Limb (tissue), 2 donors: ENCODE results near the gene LCAT.

Experiments used
- DNase-seq, 2 donors: peaks; one replicate each; pipeline ENCODE4 v3.0.0-alpha.2; 2016; ENCODE audit errors: extremely low spot score in 2 of 2

LCAT gene

GRCh38 chr16:67934306-67935100, 9.4 kb downstream of the LCAT start:
- DNase-seq = no peak

DNA sequence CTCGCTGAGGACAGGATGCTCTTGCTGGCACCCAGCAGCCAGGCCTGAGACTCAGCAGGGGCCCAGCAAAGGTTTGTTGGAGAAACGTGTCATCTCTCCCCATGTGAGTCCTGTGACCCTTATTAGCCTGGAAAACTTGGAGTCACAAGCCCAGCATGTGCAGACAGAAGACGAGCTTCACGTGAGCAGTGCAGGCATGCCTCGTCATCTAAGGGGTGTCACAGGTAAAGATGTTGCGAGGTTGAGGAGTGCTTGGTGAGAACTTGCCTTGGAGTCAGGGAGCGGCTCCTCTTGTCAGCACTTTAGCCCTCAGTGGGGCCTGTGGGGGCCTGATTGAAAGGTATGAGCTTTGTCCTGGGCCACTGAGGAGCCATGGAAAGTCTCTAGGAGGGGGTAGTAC, 10.1 kb downstream of the LCAT start:
- DNase-seq = peak in 1 of 2 donors; percentile 22

- no peak for DNase-seq
Measured at GRCh38 chr16:67932462-67932840, 11.5 kb downstream of the LCAT start.

- DNase-seq = peak in 1 of 2 donors; percentile 19
Measured at GRCh38 chr16:67931712-67932461, 12.0 kb downstream of the LCAT start, which contains the start of gene CTRL. Gene CTRL, minus strand, starts transcription at chr16:67931862. Its CDS starts 10 bp downstream, at chr16:67931852.

- DNase-seq = no peak
Measured at GRCh38 chr16:67930678-67931211, 13.2 kb downstream of the LCAT start.

GRCh38 chr16:67930191-67930590, 13.7 kb downstream of the LCAT start:
- no peak for DNase-seq

DNA sequence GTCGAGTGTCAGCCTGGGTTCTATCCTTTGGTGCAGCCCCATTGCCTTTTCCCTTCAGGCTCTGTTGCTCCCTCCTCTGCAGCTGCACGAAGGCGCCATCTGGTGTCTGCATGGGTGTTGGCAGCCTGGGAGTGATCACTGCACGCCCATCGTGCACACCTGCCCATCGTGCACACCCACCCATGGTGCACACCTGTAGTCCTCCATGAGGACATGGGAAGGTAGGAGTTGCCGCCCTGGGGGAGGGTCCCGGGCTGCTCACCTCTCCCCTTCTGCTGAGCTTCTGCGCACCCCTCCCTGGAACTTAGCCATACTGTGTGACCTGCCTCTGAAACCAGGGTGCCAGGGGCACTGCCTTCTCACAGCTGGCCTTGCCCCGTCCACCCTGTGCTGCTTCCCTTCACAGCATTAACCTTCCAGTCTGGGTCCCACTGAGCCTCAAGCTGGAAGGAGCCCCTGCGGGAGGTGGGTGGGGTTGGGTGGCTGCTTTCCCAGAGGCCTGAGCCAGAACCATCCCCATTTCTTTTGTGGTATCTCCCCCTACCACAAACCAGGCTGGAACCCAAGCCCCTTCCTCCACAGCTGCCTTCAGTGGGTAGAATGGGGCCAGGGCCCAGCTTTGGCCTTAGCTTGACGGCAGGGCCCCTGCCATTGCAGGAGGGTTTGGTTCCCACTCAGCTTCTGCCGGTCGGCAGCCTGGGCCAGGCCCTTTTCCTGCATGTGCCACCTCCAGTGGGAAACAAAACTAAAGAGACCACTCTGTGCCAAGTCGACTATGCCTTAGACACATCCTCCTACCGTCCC, 15.2 kb downstream of the LCAT start:
- DNase-seq = peak; percentile 62 to 79

DNA sequence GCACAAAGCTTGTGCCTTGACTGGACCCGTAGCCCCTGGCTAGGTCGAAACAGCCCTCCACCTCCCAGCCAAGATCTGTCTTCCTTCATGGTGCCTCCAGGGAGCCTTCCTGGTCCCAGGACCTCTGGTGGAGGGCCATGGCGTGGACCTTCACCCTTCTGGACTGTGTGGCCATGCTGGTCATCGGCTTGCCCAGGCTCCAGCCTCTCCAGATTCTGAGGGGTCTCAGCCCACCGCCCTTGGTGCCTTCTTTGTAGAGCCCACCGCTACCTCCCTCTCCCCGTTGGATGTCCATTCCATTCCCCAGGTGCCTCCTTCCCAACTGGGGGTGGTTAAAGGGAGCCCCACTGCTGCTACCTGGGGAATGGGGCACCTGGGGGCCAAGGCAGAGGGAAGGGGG, 15.8 kb downstream of the LCAT start:
- DNase-seq = no peak

DNA sequence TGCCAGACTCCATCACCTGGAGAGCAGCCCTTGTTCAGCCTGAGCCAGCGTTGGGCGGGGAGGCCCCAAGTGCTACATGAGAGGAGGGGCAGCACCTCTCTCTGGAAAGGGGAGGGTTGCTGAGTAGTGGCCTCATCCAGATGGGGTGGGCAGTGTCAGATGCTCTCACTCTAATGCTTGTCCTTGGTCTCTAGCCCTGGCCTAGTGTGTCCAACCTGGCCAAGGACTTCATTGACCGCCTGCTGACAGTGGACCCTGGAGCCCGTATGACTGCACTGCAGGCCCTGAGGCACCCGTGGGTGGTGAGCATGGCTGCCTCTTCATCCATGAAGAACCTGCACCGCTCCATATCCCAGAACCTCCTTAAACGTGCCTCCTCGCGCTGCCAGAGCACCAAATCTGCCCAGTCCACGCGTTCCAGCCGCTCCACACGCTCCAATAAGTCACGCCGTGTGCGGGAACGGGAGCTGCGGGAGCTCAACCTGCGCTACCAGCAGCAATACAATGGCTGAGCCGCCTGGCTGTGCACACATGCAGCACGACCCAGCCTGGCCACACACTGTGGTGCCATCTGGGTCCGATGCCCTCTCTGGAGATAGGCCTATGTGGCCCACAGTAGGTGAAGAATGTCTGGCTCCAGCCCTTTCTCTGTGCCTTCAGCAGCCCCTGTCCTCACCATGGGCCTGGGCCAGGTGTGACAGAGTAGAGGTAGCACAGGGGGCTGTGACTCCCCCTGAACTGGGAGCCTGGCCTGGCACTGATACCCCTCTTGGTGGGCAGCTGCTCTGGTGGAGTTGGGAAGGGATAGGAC, 16.6 kb downstream of the LCAT start:
- no peak for DNase-seq

GRCh38 chr16:67926181-67926750, 17.7 kb downstream of the LCAT start:
- no peak for DNase-seq

GRCh38 chr16:67924140-67924906, 19.6 kb downstream of the LCAT start:
- no peak for DNase-seq

DNA sequence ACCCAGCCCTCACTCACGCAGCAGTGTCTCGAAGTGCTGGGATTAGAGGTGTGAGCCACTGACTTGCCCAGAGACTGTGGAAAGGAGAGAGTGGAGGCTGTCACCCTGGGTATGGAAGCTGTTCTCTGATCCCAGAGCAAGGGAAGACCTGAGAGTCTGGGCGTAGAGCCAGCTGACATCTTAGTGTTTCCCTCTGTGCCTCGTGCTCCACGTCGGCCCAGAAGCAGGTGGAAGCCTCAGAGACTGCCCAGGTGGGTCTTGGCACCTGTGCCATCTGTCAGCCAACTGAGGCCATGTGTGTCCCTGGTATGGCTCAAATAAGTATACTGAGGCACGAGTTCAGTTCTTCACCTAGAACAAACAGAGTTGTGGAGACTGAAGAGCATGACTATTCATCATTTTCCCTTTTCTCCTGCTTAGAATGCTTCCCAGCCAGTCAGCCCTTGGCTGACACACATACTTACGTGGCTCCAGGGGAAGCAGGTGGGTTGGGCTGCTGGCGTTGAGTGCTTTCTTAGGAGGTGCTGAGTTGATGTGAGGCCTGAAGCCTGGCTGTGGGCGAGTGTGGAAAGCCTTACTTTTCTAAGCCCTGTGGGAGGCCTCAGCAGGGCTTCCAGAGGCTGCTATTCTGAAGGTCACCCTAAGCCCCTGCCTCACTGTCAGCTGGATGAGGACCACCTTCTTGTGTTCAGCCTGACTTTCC, 20.4 kb downstream of the LCAT start:
- no peak for DNase-seq

- no peak for DNase-seq
Measured at GRCh38 chr16:67922740-67923139, 21.2 kb downstream of the LCAT start.

DNA sequence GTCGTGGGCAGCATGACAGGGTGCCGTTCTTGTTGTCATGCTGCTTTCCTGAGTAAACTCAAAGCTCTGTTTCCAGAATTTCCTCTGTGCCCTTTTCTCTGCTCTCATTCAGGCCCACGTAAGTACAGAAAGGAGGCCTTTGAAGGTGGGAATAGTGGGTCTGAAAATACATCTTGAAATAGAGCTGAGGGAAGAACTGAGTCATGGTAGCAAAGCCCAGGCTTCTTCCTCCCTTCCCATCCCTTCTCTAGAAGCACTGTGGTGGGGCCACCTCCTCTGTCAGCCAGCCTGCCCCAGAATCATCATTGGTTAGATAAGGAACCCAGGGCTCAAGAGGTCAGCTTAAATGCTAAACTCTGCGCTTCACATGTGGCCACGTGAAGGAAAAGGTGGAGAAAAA, 21.7 kb downstream of the LCAT start:
- DNase-seq = no peak

DNA sequence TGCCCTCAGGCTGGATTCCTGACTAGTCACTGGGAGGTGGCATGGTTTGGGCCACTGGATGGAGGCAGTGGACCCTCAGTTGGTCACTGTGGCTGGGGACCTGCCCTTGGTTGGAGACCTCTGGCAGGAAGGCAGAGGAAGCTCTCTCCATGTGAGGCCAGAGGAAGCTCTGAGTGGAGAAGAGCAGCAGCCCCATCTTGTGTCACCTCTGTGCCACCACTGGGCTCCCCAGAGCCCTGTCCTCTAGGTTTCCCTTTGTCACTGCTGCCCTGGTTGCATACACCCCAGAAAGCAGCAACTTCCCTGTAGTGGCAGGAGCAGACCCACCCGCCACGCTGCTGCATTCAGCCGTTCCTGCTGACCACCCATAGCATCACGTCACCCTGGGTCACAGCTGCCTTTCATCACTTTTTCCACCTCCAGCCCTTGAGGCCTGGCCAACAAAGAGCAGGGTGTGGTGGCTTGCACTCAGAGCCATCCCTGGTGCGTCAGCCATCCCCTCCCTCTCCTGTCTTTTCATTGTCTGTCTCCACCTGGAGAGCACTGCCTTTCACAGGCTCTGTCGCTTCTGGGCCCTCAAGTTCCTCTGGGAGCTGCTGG, 24.2 kb downstream of the LCAT start:
- DNase-seq = no peak

DNA sequence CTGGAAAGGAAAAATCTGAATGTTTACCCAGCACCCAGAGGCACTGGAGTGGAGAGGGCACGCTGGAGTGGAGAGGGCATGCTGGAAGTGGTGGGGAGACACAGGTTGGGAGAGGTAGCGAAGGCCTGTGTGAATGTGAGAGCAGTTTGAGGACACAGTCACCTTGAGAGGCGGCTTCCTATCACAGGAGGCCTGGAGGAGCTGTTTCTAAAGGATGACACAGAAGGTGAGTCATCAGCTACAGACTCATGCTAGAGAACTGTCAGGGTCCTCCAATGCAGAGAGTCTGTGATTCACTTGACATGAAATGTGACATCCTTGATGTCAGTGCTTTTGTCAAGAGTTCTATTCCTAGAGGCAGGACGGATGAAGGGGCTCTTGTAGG, 26.1 kb downstream of the LCAT start:
- DNase-seq = no peak

- no peak for DNase-seq
Measured at GRCh38 chr16:67917140-67917851, 26.6 kb downstream of the LCAT start.
